ENCODE results near the gene SLC16A7.

GRCh38 chr12:59575826-59576225 is 20.0 kb upstream of the SLC16A7 start:
- TF ChIP-seq POLR2A (IDR thresholded peaks at IDR 0.05; ENCODE audit: low read length): no peak
- no peak for TF ChIP-seq GATA1 (IDR thresholded peaks at IDR 0.05; ENCODE audit: low read depth, low read length)

Data from erythroblast (primary cell).